ENCODE results near the gene PLPP4.

The PLPP4 gene

GRCh38 chr10:120527691-120528090 is 70.7 kb downstream of the PLPP4 start:
- no peak for DNase-seq

GRCh38 chr10:120530699-120531098 is 73.7 kb downstream of the PLPP4 start:
- no peak for DNase-seq

GRCh38 chr10:120538091-120538490 is 81.1 kb downstream of the PLPP4 start:
- DNase-seq: no peak

- no peak for DNase-seq
Observed at GRCh38 chr10:120539076-120539475, 82.0 kb downstream of the PLPP4 start.

GRCh38 chr10:120540486-120540885 is 83.5 kb downstream of the PLPP4 start:
- no peak for DNase-seq

- DNase-seq: no peak
Observed at GRCh38 chr10:120541984-120542383, 85.0 kb downstream of the PLPP4 start.

- DNase-seq: no peak
Observed at GRCh38 chr10:120542591-120542990, 85.6 kb downstream of the PLPP4 start.

GRCh38 chr10:120543291-120543690 is 86.3 kb downstream of the PLPP4 start:
- DNase-seq: no peak

- no peak for DNase-seq
Observed at GRCh38 chr10:120548210-120548609, 91.2 kb downstream of the PLPP4 start.

GRCh38 chr10:120552262-120552661 is 95.2 kb downstream of the PLPP4 start:
- DNase-seq: no peak

- no peak for DNase-seq
Observed at GRCh38 chr10:120553911-120554310, 96.9 kb downstream of the PLPP4 start.

- DNase-seq: no peak
Observed at GRCh38 chr10:120555436-120555835, 98.4 kb downstream of the PLPP4 start.

GRCh38 chr10:120555842-120556532 is 99.0 kb downstream of the PLPP4 start:
- DNase-seq: no peak

GRCh38 chr10:120557311-120557710 is 100.3 kb downstream of the PLPP4 start:
- DNase-seq: no peak

- no peak for DNase-seq
Observed at GRCh38 chr10:120559800-120560199, 102.8 kb downstream of the PLPP4 start.

- no peak for DNase-seq
Observed at GRCh38 chr10:120562956-120563355, 105.9 kb downstream of the PLPP4 start.

GRCh38 chr10:120570418-120570817 is 113.4 kb downstream of the PLPP4 start:
- no peak for DNase-seq

- no peak for DNase-seq
Observed at GRCh38 chr10:120571266-120571665, 114.2 kb downstream of the PLPP4 start.

GRCh38 chr10:120572307-120572706 is 115.3 kb downstream of the PLPP4 start:
- no peak for DNase-seq

- no peak for DNase-seq
Observed at GRCh38 chr10:120573355-120573754, 116.3 kb downstream of the PLPP4 start.

GRCh38 chr10:120574981-120575380 is 118.0 kb downstream of the PLPP4 start:
- DNase-seq: no peak

- DNase-seq: no peak
Observed at GRCh38 chr10:120575411-120575810, 118.4 kb downstream of the PLPP4 start.

GRCh38 chr10:120578134-120578533 is 121.1 kb downstream of the PLPP4 start:
- DNase-seq: no peak

GRCh38 chr10:120578890-120579289 is 121.9 kb downstream of the PLPP4 start:
- no peak for DNase-seq
